Body of pancreas (tissue), 4 donors: Measurements from ENCODE around the gene OCRL. TPM values are rescaled to one million over a fixed set of nuclear protein-coding genes. Genes with fewer than 3 reads are reported as not detected.
"Not testable (repeated sequence)": the region's sequence is repeated elsewhere in the genome, so short reads cannot be mapped to it uniquely, and the experiment has no call there.

Experiments
- ATAC-seq: fragments of 150-250 bp; one replicate; pipeline ENCODE4 v1.9.1; 2016
- DNase-seq, 4 donors: peaks; one replicate each; pipeline ENCODE4 v3.0.0-alpha.2; 2019
- H3K27ac ChIP-seq, 4 donors: fragments of 200-600 bp; sonication (generic); 1 replicate in 3 of 4; 2 replicates in 1 of 4; pipeline versions ENCODE4 v1.5.1 to v1.6.1; 2016 to 2019; ENCODE audit warnings: mild to moderate bottlenecking in 1 of 4, mixed read lengths in 1 of 4, moderate library complexity in 1 of 4
- H3K27me3 ChIP-seq, 2 donors: fragments of 200-600 bp; sonication (generic); one replicate each; pipeline ENCODE4 v1.6.0; 2016; ENCODE audit warnings: mild to moderate bottlenecking in 1 of 2
- H3K36me3 ChIP-seq, 2 donors: fragments of 200-600 bp; sonication (generic); replicated peaks in 1 of 2; 2 replicates each; pipeline ENCODE4 v1.5.1; 2016; ENCODE audit warnings: low read depth in 2 of 2; ENCODE audit not compliant: insufficient read depth in 1 of 2
- H3K4me1 ChIP-seq: fragments of 200-600 bp; sonication (generic); one replicate; pipeline ENCODE4 v1.6.0; 2016
- H3K4me3 ChIP-seq, 2 donors: fragments of 200-600 bp; sonication (generic); 1 replicate in 1 of 2; 2 replicates in 1 of 2; pipeline ENCODE4 v1.5.1; 2016 to 2019
- H3K9me3 ChIP-seq, 3 donors: fragments of 200-600 bp; sonication (generic); 1 replicate in 2 of 3; 2 replicates in 1 of 3; pipeline ENCODE4 v1.5.1; 2016
- POLR2A ChIP-seq, 3 donors: fragments of 450-650 bp; IDR thresholded peaks; one replicate each; pipeline ENCODE4 v1.6.1; 2016; ENCODE audit warnings: antibody characterized with exemption in 3 of 3, mild to moderate bottlenecking in 2 of 3
- WGBS, 2 donors: methylation state at CpG; one replicate each; pipeline ENCODE4 v1.1.5; 2017; 5-methylcytosine and 5-hydroxymethylcytosine counted together
- intact Hi-C: fragments of 100-400 bp; cut with DNase I; formaldehyde crosslinking; loops from one replicate; pipeline ENCODE4 v1.15.1; 2023
- total RNA-seq, 2 donors: library from RNA; depleted of rRNA; stranded (reverse); fragments of >200 nt; gene quantifications; one replicate each; pipeline ENCODE4 v1.1.0, GENCODE V29; 2016
- TF ChIP-seq, protein P1 (sequence below), 7 experiments: fragments of 450-650 bp in 4 of 7; fragments of 200-600 bp in 3 of 7; sonication (generic) in 3 of 7; IDR thresholded peaks; one replicate each; pipeline ENCODE4 v1.5.1; 2016 to 2019; ENCODE audit warnings: antibody characterized with exemption in 7 of 7

The OCRL gene
- total RNA-seq, 2 donors from 2014 or later, result 7.3 to 9.1 TPM

DNA sequence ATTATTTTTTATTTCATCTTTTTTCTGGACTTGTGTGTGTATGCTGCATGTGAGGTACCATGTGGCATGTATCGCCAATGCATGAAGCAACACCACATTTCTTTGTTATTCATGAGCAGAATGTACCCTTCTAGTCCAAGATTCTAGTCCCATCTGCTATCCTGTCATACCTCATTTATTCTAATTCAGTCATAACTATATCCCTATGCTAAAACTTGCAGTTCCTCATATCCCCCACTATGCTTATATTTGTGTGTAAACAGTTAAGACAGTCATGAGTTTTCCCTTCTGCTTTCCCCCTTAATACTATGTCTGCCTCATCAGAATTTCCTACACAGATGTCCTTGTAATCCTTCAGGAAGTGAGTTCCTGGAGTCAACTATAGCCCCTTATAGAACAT lies 19.7 kb downstream of the OCRL start:
- ATAC-seq (no peak), DNase-seq (no peak)
- no peak for TF ChIP-seq POLR2A (IDR thresholded peaks at IDR 0.05)
- TF ChIP-seq, protein P1, sequence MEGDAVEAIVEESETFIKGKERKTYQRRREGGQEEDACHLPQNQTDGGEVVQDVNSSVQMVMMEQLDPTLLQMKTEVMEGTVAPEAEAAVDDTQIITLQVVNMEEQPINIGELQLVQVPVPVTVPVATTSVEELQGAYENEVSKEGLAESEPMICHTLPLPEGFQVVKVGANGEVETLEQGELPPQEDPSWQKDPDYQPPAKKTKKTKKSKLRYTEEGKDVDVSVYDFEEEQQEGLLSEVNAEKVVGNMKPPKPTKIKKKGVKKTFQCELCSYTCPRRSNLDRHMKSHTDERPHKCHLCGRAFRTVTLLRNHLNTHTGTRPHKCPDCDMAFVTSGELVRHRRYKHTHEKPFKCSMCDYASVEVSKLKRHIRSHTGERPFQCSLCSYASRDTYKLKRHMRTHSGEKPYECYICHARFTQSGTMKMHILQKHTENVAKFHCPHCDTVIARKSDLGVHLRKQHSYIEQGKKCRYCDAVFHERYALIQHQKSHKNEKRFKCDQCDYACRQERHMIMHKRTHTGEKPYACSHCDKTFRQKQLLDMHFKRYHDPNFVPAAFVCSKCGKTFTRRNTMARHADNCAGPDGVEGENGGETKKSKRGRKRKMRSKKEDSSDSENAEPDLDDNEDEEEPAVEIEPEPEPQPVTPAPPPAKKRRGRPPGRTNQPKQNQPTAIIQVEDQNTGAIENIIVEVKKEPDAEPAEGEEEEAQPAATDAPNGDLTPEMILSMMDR (IDR thresholded peaks at IDR 0.05), result no peak
- WGBS, 2 donors, result 92 to 100% methylated on average over 1 of the region's 1 CpG
- intact Hi-C loops, result no loop called here
- Histone ChIP-seq H3K4me1 (no peaks in the 10 kb centered on the region), H3K27ac (no peak overlapping the region), H3K4me3 (no peak overlapping the region), H3K27me3 (no peaks in the 10 kb centered on the region), H3K9me3 (no peaks in the 10 kb centered on the region), H3K36me3 (peaks cover 0 to 4% of the 10 kb centered on the region in 2 donors)

DNA sequence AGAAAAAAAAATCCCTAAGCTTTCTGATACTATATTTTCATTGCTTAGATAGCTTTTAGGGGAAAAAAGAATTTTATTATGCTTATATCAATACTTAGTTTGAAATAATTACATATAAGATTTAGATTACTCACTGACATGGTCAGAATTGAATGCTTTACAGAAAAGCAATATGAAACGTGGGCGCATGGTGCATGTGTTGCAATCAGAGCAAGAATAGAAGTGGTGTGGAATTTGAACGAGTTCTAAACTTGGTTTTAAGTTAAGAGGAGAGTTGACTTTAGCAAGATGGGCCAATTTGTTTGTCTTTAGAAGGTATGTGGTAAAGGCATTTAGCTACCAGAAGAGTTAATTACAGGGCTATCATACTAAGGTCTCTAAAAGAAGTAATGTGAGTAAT lies 21.4 kb downstream of the OCRL start:
- Histone ChIP-seq H3K9me3 (no peaks in the 10 kb centered on the region), H3K4me1 (no peaks in the 10 kb centered on the region), H3K36me3 (peaks cover 0 to 4% of the 10 kb centered on the region in 2 donors), H3K4me3 (no peak overlapping the region), H3K27me3 (no peaks in the 10 kb centered on the region), H3K27ac (no peak overlapping the region)
- TF ChIP-seq POLR2A (IDR thresholded peaks at IDR 0.05), result no peak
- TF ChIP-seq, protein P1 (IDR thresholded peaks at IDR 0.05), result no peak
- DNase-seq (no peak), ATAC-seq (no peak)
- WGBS, 2 donors, result 90% methylated on average over 3 of the region's 3 CpGs
- intact Hi-C loops, result no loop called here

DNA sequence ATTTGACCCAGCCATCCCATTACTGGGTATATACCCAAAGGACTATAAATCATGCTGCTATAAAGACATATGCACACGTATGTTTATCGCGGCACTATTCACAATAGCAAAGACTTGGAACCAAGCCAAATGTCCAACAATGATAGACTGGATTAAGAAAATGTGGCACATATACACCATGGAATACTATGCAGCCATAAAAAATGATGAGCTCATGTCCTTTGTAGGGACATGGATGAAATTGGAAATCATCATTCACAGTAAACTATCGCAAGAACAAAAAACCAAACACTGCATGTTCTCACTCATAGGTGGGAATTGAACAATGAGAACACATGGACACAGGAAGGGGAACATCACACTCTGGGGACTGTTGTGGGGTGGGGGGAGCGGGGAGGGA lies 24.3 kb downstream of the OCRL start:
- DNase-seq, H3K4me1 ChIP-seq, H3K36me3 ChIP-seq, ATAC-seq, H3K27ac ChIP-seq, H3K9me3 ChIP-seq, H3K4me3 ChIP-seq, intact Hi-C loops, H3K27me3 ChIP-seq: not testable (repeated sequence)
- 89 to 100% methylated on average over 1 to 5 of the region's 5 CpGs for WGBS, 2 donors

DNA sequence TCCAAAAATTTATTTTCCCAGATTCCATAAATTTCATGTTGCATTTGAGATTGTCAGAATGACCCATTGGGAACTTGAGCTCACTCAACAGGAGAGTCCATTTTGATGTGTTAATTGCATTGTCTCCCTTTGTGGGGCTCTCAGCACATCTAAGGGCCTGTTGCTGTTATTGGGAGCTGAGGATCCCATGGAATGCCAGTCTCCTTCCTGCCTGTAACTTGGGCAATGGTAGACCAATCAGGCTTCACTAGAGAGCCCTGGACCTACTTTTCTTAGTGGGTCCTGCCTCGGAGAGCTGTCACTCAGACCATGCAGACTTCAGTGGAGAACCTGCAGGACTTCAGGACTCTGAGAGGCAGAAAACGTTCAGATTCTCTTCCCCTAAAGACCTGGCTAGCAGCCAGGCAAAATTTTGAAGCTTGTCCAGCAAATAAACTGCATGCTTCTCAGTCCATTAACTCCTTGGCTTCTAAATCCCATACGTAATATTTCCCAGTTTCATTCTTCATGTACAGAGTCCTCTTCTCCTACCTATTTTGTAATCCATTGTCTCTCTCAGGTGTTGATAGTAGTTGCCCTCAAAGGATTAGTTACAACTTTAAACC lies 25.1 kb downstream of the OCRL start:
- ATAC-seq, result no peak
- no peak for TF ChIP-seq POLR2A (IDR thresholded peaks at IDR 0.05)
- WGBS, 2 donors, result 28 to 37% methylated on average over 2 to 3 of the region's 3 CpGs
- H3K9me3 ChIP-seq, result no peaks in the 10 kb centered on the region
- H3K27me3 ChIP-seq, result no peaks in the 10 kb centered on the region
- H3K27ac ChIP-seq, result no peak overlapping the region
- H3K4me3 ChIP-seq, result no peak overlapping the region
- no peaks in the 10 kb centered on the region for H3K4me1 ChIP-seq
- peaks cover 3 to 4% of the 10 kb centered on the region in 2 donors for H3K36me3 ChIP-seq
- DNase-seq, result peak in 1 of 4 donors; percentile 16
- intact Hi-C loops, result no loop called here

DNA sequence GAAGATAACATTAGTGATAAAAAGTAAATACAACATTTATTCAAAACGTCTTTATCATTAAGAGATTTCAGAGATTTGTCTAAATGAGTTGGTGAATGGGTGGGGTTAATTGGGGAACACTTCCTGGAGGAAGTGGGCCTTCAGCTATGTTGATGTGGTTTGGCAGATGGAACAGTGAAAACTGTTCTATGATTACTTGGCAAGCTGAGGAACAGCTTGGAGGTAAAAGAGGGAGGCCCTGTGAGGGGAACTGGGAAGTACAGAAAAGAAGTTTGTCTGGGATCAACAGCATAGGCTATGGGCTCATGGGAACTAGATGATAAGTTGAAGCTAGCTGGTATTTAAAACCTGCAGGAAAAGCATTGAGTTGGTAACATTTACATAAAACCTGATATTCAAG lies 26.0 kb downstream of the OCRL start:
- no peak overlapping the region for H3K27ac ChIP-seq
- peaks cover 0 to 3% of the 10 kb centered on the region in 2 donors for H3K36me3 ChIP-seq
- intact Hi-C loops, result no loop called here
- no peaks in the 10 kb centered on the region for H3K9me3 ChIP-seq
- DNase-seq, result no peak
- ATAC-seq, result no peak
- 0 to 12% methylated on average over 1 of the region's 1 CpG for WGBS, 2 donors
- TF ChIP-seq POLR2A (IDR thresholded peaks at IDR 0.05), result no peak
- TF ChIP-seq, protein P1 (IDR thresholded peaks at IDR 0.05), result no peak
- no peak overlapping the region for H3K4me3 ChIP-seq
- H3K27me3 ChIP-seq, result no peaks in the 10 kb centered on the region
- H3K4me1 ChIP-seq, result no peaks in the 10 kb centered on the region

DNA sequence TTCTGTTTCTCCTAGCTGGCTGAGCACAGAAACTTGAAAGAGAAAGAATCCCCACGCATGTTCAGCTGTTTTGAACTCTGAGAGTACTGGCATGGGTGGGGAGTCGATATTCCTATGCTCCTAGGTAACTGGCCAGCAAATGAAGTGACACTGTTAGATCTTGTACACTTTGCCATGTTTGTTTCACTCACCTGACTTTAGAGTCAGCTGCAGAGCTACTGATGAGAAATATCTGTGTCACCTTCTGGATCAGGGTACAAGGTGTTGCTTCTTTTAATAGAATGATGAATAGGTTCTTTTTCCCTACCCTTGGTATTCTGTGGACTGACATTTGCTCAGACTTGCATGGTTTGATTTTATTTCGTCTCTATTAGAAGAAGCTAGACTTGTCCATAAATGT lies 28.3 kb downstream of the OCRL start:
- intact Hi-C loops, result no loop called here
- Histone ChIP-seq H3K9me3 (no peaks in the 10 kb centered on the region), H3K4me1 (no peaks in the 10 kb centered on the region), H3K36me3 (peaks cover 0 to 3% of the 10 kb centered on the region in 2 donors), H3K27ac (no peak overlapping the region), H3K27me3 (no peaks in the 10 kb centered on the region), H3K4me3 (no peak overlapping the region)
- 85 to 96% methylated on average over 1 to 3 of the region's 3 CpGs for WGBS, 2 donors
- TF ChIP-seq, protein P1 (IDR thresholded peaks at IDR 0.05), result no peak
- no peak for ATAC-seq
- DNase-seq, result no peak
